ENCODE results near the gene RENBP.

The RENBP gene

DNA sequence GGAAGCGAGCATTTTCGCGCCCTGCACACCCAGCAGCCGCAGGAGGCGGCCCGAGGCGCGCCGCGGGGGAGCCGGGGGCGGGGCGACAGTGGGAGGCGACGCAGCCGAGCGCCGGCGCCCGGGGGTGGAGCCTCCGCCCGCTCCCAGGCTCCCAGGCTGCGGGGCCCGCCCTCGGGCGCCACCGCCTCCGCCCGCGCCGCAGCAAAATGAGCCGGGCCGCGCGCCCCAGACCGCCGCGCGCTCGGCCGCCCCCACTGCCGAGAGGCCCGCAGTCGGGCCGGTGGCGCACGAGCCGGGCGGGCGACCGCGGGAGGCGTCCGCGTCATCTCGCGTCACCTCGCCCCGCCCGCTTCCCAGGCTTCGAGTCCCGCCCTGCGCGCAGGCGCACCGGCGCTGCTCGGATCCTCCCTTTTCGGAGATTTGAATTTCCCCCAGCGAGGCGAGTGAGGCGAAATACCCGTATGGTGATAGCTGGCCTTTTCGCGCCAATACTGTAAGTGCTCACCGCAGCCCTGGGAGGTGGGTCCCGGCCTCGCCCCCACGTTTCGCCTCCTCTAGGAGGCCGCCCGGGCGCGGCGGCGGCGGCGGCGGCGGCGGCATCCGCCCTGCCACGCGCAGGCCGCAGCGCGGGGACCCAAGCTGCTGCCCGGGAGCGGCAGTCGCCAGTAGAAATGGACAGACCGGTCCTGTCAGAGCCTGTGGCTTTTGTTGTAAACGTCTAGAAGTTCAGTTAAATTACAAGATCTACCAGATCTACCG is 28.1 kb upstream of the RENBP start, which contains the start of gene TMEM187:
TMEM187 (plus strand) TSS at position 387 of the 759 bp plus-strand sequence. CDS start 9,309 bp downstream, outside the sequence.
- TF ChIP-seq CTCF (conservative IDR thresholded peaks at IDR 0.05; ENCODE audit: low read length) (no peak), EZH2phosphoT487 (IDR thresholded peaks at IDR 0.05; ENCODE audit: borderline replicate concordance) (no peak)
- Histone ChIP-seq H3K27me3 (ENCODE audit: insufficient read depth, low read length, poor library complexity, severe bottlenecking) (peaks cover 6% of the 10 kb centered on the region), H3K9ac (ENCODE audit: low read depth, low read length, poor library complexity, severe bottlenecking) (peak within 1 kb of the TSS; percentile 100), H3K79me2 (ENCODE audit: insufficient read depth, low read length) (peaks cover 62% of the 10 kb centered on the region), H2AFZ (ENCODE audit: low read length) (no peak within 1 kb of the TSS), H3K36me3 (ENCODE audit: insufficient read depth, low read length) (no peaks in the 10 kb centered on the region; the same call in 1 of the 2 replicates), H4K20me1 (ENCODE audit: insufficient read depth, low read length, poor library complexity, severe bottlenecking) (peaks cover 27% of the 10 kb centered on the region), H3F3A (ENCODE audit: low read depth) (peaks cover 10% of the 10 kb centered on the region; the same call in 1 of the 2 replicates), H3K9me2 (replicated peaks; ENCODE audit: low read depth, low read length) (no peaks in the 10 kb centered on the region), H3K4me1 (ENCODE audit: insufficient read depth, low read length, poor library complexity, severe bottlenecking) (peaks cover 21% of the 10 kb centered on the region), H3K4me3 (ENCODE audit: low read length, poor library complexity, severe bottlenecking) (peak within 1 kb of the TSS; percentile 97), H3K9me3 (ENCODE audit: insufficient read depth, low read depth, low read length) (no peaks in the 10 kb centered on the region), H3K4me2 (ENCODE audit: low read depth, low read length, poor library complexity, severe bottlenecking) (peak within 1 kb of the TSS; percentile 98)

GRCh38 chrX:153971450-153972367 is 27.3 kb upstream of the RENBP start, which contains the start of gene HCFC1:
Gene HCFC1 (minus strand): TSS chrX:153971818. CDS start chrX:153970840, 978 bp downstream.
- Histone ChIP-seq H3F3A (ENCODE audit: low read depth) (peaks cover 10% of the 10 kb centered on the region; the same call in 1 of the 2 replicates), H3K9ac (ENCODE audit: low read depth, low read length, poor library complexity, severe bottlenecking) (peak within 1 kb of the TSS; percentile 100), H4K20me1 (ENCODE audit: insufficient read depth, low read length, poor library complexity, severe bottlenecking) (peaks cover 35% of the 10 kb centered on the region), H3K36me3 (ENCODE audit: insufficient read depth, low read length) (no peaks in the 10 kb centered on the region; the same call in 1 of the 2 replicates), H3K27me3 (ENCODE audit: insufficient read depth, low read length, poor library complexity, severe bottlenecking) (peaks cover 6% of the 10 kb centered on the region), H3K9me2 (replicated peaks; ENCODE audit: low read depth, low read length) (no peaks in the 10 kb centered on the region), H3K4me3 (ENCODE audit: low read length, poor library complexity, severe bottlenecking) (peak within 1 kb of the TSS; percentile 97), H3K4me1 (ENCODE audit: insufficient read depth, low read length, poor library complexity, severe bottlenecking) (peaks cover 21% of the 10 kb centered on the region), H2AFZ (ENCODE audit: low read length) (0 out of 2 replicates have a peak within 1 kb of the TSS, but pooled peaks have one; percentile 12), H3K9me3 (ENCODE audit: insufficient read depth, low read depth, low read length) (no peaks in the 10 kb centered on the region), H3K79me2 (ENCODE audit: insufficient read depth, low read length) (peaks cover 70% of the 10 kb centered on the region), H3K4me2 (ENCODE audit: low read depth, low read length, poor library complexity, severe bottlenecking) (peak within 1 kb of the TSS; percentile 38)
- TF ChIP-seq CTCF (conservative IDR thresholded peaks at IDR 0.05; ENCODE audit: low read length) (no peak), EZH2phosphoT487 (IDR thresholded peaks at IDR 0.05; ENCODE audit: borderline replicate concordance) (no peak)

- no peaks in the 10 kb centered on the region; the same call in 1 of the 2 replicates for H3K36me3 ChIP-seq (ENCODE audit: insufficient read depth, low read length)
- H2AFZ ChIP-seq (ENCODE audit: low read length): 0 out of 2 replicates have a peak overlapping the region, but pooled peaks have one; percentile 12
- peaks cover 76% of the 10 kb centered on the region for H3K79me2 ChIP-seq (ENCODE audit: insufficient read depth, low read length)
- peaks cover 41% of the 10 kb centered on the region for H4K20me1 ChIP-seq (ENCODE audit: insufficient read depth, low read length, poor library complexity, severe bottlenecking)
- peak overlapping the region; percentile 38 for H3K4me2 ChIP-seq (ENCODE audit: low read depth, low read length, poor library complexity, severe bottlenecking)
- peak overlapping the region; percentile 96 for H3K4me3 ChIP-seq (ENCODE audit: low read length, poor library complexity, severe bottlenecking)
- peaks cover 6% of the 10 kb centered on the region for H3K27me3 ChIP-seq (ENCODE audit: insufficient read depth, low read length, poor library complexity, severe bottlenecking)
- peaks cover 10% of the 10 kb centered on the region; the same call in 1 of the 2 replicates for H3F3A ChIP-seq (ENCODE audit: low read depth)
- no peaks in the 10 kb centered on the region for H3K9me3 ChIP-seq (ENCODE audit: insufficient read depth, low read depth, low read length)
- TF ChIP-seq CTCF (conservative IDR thresholded peaks at IDR 0.05; ENCODE audit: low read length): no peak
- TF ChIP-seq EZH2phosphoT487 (IDR thresholded peaks at IDR 0.05; ENCODE audit: borderline replicate concordance): no peak
- no peaks in the 10 kb centered on the region for H3K9me2 ChIP-seq (replicated peaks; ENCODE audit: low read depth, low read length)
- peak overlapping the region; percentile 100 for H3K9ac ChIP-seq (ENCODE audit: low read depth, low read length, poor library complexity, severe bottlenecking)
- H3K4me1 ChIP-seq (ENCODE audit: insufficient read depth, low read length, poor library complexity, severe bottlenecking): peaks cover 26% of the 10 kb centered on the region
These were observed 26.6 kb upstream of the RENBP start for GRCh38 chrX:153971124-153971449.
